KOPT-K1 (cell line): ENCODE data around the gene TTC38.
"Not testable (repeated sequence)": the region's sequence is repeated elsewhere in the genome, so short reads cannot be mapped to it uniquely, and the experiment has no call there.

Source experiments
- H3K27ac ChIP-seq: fragments of 200-600 bp; sonication (generic); 2 replicates; pipeline ENCODE4 v1.5.1; 2016; ENCODE audit warnings: antibody characterized with exemption, mild to moderate bottlenecking, low read depth, low read length; ENCODE audit not compliant: poor library complexity, severe bottlenecking
- H3K36me3 ChIP-seq: fragments of 200-600 bp; sonication (generic); 2 replicates; pipeline ENCODE4 v1.5.1; 2017; ENCODE audit warnings: antibody characterized with exemption, mild to moderate bottlenecking, low read length, moderate library complexity; ENCODE audit not compliant: insufficient read depth
- H3K9me3 ChIP-seq: fragments of 200-600 bp; sonication (generic); 2 replicates; pipeline ENCODE4 v1.5.1; 2017; ENCODE audit warnings: antibody characterized with exemption, low read length, mild to moderate bottlenecking; ENCODE audit not compliant: insufficient read depth, poor library complexity, severe bottlenecking

Gene TTC38

GRCh38 chr22:46260038-46260437, 7.8 kb upstream of the TTC38 start:
- Histone ChIP-seq H3K27ac (no peak overlapping the region), H3K36me3 (no peaks in the 10 kb centered on the region), H3K9me3 (peaks cover 47% of the 10 kb centered on the region)

GRCh38 chr22:46262449-46263215, 5.2 kb upstream of the TTC38 start:
- Histone ChIP-seq H3K9me3 (peaks cover 58% of the 10 kb centered on the region), H3K36me3 (no peaks in the 10 kb centered on the region), H3K27ac (no peak overlapping the region)

- Histone ChIP-seq H3K27ac (no peak within 1 kb of the TSS), H3K36me3 (no peaks in the 10 kb centered on the region), H3K9me3 (peaks cover 58% of the 10 kb centered on the region)
These were observed 4.6 kb upstream of the TTC38 start, which contains the start of gene PKDREJ for GRCh38 chr22:46263216-46263590. Gene PKDREJ (minus strand): TSS chr22:46263343. CDS start chr22:46263322, 21 bp downstream.

DNA sequence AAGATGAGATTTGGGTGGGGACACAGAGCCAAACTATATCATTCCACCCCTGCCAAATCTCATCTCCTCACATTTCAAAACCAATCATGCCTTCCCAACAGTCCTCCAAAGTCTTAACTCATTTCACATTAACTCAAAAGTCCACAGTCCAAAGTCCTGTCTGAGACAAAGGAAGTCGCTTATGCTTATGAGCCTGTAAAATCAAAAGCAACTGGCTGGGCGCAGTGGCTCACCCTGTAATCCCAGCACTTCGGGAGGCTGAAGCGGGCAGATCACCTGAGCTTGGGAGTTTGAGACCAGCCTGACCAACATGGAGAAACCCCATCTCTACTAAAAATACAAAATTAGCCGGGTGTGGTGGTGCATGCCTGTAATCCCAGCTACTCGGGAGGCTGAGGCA, 3.3 kb upstream of the TTC38 start:
- peaks cover 55% of the 10 kb centered on the region for H3K9me3 ChIP-seq
- not testable (repeated sequence) for H3K27ac ChIP-seq, H3K36me3 ChIP-seq

DNA sequence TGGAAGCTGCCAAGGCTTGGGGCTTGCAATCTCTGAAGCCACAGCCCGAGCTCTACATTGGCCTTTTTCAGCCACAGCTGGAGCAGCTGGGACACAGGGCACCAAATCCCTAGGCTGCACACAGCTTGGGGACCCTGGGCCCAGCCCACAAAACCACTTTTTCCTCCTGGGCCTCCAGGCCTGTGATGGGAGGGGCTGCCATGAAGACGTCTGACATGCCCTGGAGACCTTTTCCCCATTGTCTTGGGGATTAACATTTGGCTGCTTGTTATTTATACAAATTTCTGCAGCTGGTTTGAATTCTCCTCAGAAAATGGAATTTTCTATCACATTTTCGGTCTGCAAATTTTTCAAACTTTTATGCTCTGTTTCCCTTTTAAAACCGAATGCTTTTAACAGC, 2.2 kb upstream of the TTC38 start:
- not testable (repeated sequence) for H3K36me3 ChIP-seq, H3K27ac ChIP-seq
- H3K9me3 ChIP-seq: peaks cover 47% of the 10 kb centered on the region

- peaks cover 20% of the 10 kb centered on the region for H3K9me3 ChIP-seq
- no peaks in the 10 kb centered on the region for H3K36me3 ChIP-seq
- H3K27ac ChIP-seq: no peak overlapping the region
These were observed 1.8 kb downstream of the TTC38 start for GRCh38 chr22:46269564-46269963.

GRCh38 chr22:46272196-46272595, 4.4 kb downstream of the TTC38 start:
- no peak overlapping the region for H3K27ac ChIP-seq
- no peaks in the 10 kb centered on the region for H3K36me3 ChIP-seq
- H3K9me3 ChIP-seq: no peaks in the 10 kb centered on the region

GRCh38 chr22:46272762-46273431, 5.1 kb downstream of the TTC38 start:
- Histone ChIP-seq H3K27ac (no peak overlapping the region), H3K9me3 (no peaks in the 10 kb centered on the region)

DNA sequence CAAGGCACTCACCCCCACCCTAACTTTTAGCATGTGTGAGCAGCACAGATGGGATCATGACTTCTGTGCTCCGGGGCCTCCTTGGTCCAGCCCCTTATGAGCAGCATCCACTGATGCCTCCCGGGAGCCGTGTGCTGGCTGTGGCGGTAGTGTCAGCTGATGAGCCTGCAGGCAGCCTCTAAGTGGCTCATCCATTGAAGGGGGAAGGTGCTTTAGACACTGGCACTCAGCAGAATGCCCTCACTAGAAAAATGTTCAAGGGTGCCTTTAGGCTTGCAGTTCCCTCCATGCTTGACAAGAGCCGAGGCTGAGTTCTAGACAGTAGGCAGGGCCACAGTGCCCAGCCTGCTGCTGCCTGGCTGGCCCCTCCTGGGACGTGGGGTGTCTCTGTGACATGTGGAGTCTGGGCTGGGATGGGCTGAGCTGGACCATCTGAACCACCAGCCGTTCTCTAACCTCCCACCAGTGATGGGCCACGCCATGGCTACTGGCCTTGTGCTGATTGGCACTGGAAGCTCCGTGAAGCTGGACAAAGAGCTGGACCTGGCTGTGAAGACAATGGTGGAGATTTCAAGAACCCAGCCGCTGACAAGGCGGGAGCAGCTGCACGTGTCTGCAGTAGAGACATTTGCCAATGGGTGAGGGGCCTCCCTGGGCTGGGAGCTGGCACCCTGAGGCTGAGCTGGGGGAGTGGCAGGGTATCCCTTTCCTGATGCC, 5.8 kb downstream of the TTC38 start:
- no peaks in the 10 kb centered on the region for H3K36me3 ChIP-seq
- no peak overlapping the region for H3K27ac ChIP-seq
- no peaks in the 10 kb centered on the region for H3K9me3 ChIP-seq

More at GRCh38 chr22:46272762-46273431, 5.1 kb downstream of the TTC38 start:
- H3K36me3 ChIP-seq: no peaks in the 10 kb centered on the region

DNA sequence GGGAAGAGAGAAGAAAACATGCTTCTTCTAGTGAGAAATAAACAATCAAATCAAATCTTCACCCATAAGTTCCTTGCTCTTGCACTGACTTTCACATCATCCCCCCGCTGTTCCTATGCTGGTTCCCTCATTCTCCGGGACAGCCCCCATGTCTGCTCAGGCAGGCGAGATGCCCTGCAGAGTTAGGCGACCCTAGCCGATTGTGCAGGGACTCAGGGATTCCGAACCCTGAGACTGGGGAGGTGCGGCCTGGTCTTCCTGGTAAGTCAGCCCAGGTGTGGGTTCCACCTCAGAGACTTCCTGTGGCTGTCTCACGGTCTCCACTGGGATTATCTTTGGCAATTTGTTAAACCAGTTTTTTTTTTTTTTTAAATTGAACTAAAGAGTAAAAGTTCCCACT, 6.6 kb downstream of the TTC38 start:
- no peak overlapping the region for H3K27ac ChIP-seq
- H3K9me3 ChIP-seq: no peaks in the 10 kb centered on the region
- H3K36me3 ChIP-seq: no peaks in the 10 kb centered on the region

DNA sequence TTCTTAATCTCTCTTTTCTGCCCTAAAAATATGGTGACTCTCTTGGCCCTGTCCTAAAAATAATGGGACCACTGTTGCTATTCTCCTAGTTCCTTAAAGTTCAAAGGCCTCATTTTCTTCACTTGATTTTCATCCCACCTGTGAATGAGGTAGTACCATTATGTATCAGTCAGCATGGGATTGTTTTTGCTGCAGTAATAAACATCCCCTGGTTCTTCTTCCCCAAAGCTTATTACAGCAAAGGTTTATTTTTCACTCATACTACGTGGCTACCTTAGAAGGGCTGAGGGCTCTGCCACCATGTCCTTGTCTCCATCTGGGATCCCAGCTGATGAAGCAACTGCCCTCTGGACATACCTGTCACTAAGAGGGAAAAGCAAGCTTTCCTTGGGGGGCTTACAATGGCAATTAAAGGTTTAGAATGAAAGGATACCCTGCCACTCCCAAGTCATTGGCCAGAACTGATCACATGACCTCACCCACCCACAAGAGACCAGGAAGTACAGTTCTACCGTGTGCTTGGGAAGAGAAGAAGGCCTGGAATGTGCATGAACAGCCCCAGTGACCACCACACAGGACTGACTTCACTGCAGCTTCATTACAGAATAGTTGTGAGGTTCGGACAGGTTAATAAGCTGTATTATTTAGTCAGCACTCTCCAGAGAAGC, 7.8 kb downstream of the TTC38 start:
- Histone ChIP-seq H3K9me3 (no peaks in the 10 kb centered on the region), H3K36me3 (no peaks in the 10 kb centered on the region), H3K27ac (no peak overlapping the region)

- Histone ChIP-seq H3K9me3 (no peaks in the 10 kb centered on the region), H3K36me3 (no peaks in the 10 kb centered on the region), H3K27ac (no peak overlapping the region)
These were observed 8.8 kb downstream of the TTC38 start for GRCh38 chr22:46276563-46276962.

- H3K27ac ChIP-seq: no peak overlapping the region
- no peaks in the 10 kb centered on the region for H3K9me3 ChIP-seq
- H3K36me3 ChIP-seq: no peaks in the 10 kb centered on the region
These were observed 11.1 kb downstream of the TTC38 start for GRCh38 chr22:46278656-46279645.
